NCI-H1694 (cell line): ENCODE results near the gene HSPA12B.
"Not testable (repeated sequence)": the region's sequence is repeated elsewhere in the genome, so short reads cannot be mapped to it uniquely, and the experiment has no call there.

ENCODE experiments used
- DNase-seq: peaks from one replicate; lab custom pipeline; 2025; lab: John Stamatoyannopoulos, UW

Gene HSPA12B

DNA sequence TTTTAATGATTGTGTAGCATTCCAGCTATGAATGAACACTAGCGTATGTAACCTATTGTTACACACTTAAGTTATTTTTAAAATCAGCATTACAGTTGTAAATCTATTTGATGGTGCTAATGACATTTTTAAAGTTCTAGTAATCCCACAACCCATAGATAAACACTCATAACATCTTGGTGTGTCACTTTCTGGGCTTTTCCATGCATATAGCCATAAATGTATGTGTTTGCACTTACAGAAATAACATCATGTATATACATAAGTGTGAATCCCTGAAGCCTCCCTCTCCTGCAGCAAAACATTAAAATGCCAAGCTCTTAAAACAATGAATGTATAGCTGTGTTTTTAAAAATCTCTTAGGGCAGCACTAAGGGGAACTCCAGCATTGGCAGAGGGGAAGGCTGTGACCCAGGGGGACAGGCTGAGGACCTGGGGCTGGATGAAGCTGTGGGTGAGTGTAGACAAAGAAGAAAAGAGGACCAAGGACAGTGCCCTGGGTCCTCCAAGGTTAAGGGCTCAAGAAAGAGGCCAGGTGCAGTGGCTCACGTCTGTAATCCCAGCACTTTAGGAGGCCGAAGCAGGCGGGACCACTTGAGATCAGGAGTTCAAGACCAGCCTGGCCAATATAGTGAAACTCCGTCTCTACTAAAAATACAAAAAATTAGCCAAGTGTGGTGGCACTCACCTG is 55.0 kb downstream of the HSPA12B start:
- no peak for DNase-seq

DNA sequence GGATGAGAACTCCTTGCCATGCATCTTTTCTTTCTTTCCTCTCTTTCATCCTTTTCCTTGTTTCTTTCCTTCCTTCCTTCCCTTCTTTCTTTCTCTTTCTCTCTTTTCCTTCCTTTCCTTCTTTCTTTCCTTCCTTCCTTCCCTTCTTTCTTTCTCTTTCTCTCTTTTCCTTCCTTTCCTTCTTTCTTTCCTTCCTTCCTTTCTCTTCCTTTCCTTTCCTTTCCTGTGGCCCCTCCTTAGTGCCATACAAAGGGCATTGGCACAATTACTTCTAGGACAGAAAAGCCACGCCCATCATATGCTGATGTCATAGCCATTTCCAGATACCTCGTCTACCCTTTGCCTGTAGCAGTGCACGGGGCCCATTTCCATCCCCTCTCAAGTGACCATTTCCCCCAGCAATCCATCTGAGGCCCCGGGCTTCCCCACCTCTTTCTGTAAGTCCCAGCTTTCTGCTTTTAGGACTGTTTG is 56.2 kb downstream of the HSPA12B start:
- no peak for DNase-seq

DNA sequence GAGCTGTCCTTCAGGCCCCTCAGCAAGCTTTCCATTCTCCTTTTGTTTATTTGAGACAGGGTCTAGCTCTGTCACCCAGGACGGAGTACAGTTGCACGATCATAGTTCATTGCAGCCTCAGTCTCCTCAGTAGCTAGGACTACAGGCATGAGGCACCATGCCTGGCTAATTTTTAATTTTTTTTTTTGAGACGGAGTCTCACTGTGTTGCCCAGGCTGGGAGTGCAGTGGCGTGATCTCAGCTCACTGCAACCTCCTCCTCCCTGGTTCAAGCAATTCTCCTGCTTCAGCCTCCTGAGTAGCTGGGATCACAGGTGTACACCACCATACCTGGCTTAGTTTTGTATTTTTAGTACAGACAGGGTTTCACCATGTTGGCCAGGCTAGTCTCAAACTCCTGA is 56.7 kb downstream of the HSPA12B start:
- not testable (repeated sequence) for DNase-seq

DNA sequence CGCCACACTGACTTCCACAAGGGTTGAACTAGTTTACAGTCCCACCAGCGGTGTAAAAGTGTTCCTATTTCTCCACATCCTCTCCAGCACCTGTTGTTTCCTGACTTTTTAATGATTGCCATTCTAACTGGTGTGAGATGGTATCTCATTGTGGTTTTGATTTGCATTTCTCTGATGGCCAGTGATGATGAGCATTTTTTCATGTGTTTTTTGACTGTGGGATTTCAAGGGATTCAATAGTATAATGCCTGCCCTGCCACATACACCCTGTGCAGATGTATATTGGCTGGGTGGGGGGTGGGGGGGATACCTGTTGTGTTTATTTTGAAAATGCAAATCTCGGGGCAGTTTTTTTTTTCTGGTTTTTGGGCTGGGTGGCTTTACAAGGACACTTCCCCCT is 61.7 kb downstream of the HSPA12B start:
- DNase-seq, result not testable (repeated sequence)

DNA sequence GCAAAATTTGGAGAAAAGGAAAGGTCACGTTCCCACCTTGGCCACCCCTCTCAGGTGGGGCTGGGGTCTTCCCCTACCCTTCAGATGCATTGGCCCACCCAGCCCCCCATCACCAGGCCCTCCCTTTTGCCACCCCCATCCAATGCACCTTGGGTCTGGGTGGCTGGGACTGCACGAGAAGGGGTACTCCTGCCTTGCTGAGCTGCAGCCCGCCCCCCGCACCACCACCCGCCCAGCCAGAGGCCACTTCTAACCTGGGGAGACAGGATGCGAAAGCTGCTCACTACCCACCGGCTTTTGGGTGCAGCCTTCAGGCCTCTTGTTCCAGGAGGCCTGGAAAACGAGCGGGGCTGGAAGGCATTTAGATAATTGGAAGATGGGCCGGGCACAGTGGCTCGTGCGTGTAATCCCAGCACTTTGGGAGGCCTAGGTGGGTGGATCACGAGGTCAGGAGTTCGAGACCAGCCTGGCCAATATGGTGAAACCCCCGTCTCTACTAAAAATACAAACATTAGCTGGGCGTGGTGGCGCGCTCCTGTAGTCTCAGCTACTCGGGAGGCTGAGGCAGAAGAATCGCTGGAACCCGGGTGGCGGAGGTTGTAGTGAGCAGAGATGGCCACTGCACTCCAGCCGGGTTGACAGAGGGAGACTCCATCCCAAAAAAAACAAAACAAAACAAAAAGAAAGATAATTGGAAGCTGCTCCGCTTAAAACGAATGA is 62.4 kb downstream of the HSPA12B start:
- DNase-seq, result no peak

DNA sequence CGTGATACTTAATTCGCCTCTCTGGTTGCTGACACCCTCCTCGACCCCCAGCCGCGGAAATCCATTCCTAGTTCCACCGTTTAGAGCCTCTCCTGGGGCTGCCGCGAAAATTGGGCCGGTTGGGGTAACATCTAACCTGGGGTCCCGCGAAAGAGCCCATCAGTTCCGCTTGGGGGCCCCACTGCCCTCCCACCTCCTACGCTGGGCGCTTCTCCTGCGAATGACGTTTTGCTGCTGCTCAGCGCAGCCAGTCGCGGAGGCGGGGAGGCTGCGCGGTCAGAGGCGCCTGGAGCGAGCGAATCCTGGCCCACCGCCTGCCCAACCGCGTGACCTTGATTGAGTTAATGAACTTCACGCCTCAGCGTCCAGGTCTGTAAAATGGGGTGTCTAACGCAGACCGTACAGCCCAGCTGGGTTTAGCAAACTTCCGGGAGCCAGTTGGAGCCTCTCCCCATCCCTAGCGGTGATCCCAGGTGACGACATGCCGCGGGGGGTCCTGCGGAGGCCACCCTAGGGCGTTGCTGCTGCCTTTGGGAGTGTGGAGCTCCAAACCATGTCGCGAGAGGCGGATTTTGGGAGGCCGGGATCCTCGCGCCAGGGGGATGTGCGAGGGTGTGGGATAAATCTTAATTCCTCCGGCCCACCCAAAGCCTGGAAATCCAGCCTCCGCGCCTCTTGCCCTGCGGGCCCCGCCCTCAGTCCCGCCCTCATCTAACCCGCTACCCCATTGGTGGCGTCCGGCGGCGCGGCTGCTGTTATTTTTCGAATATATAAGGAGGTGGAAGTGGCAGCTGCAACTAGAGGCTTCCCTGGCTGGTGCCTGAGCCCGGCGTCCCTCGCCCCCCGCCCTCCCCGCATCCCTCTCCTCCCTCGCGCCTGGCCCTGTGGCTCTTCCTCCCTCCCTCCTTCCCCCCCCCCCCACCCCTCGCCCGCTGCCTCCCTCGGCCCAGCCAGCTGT is 63.3 kb downstream of the HSPA12B start, which contains the start of gene CDC25B:
TSS of gene CDC25B (plus strand) at position 800 of the 958 bp plus-strand sequence. CDS start 222 bp downstream, outside the sequence.
- peak; percentile 88 for DNase-seq

DNA sequence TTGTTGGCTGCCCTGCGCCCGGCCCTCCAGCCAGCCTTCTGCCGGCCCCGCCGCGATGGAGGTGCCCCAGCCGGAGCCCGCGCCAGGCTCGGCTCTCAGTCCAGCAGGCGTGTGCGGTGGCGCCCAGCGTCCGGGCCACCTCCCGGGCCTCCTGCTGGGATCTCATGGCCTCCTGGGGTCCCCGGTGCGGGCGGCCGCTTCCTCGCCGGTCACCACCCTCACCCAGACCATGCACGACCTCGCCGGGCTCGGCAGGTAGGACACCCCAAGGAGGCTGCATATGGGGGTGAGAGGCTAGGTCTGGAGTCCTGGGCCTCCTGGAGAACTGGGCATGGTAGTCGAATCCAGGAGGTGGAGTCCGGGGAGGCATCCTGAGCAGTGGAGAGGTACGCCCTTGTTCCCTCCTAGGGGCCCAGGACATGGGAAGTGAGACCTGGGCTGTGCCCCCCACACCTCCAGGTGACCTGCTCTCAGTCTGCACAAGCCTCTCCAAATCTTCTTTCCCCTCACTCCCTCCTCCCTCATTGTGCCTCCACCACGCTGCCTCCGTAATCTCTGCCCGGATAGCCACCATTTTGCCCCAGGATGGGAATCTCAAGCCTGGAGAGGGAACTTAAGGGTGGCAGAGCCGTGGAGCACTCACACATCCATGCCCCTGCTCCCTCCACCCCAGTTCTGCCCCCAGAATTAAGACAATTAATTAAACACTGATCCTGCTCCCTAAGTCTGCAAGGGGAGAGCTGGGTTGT is 64.2 kb downstream of the HSPA12B start:
- DNase-seq, result no peak

DNA sequence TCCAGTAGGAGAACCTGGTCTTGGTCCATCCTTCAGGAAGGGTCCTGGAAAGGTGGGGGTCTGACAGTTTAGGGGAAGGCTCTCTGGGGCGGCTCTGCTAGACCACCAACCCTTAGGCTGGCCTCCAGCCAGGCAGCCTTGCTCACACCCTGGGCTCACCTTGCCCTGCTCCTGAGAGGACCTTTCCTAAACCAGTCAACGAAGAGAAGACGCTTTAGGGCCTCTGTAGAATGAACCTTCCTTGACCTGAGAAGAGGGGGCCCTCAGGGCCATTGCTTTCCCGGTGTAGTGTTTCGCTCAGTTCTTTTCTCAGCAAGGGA is 64.7 kb downstream of the HSPA12B start:
- no peak for DNase-seq

DNA sequence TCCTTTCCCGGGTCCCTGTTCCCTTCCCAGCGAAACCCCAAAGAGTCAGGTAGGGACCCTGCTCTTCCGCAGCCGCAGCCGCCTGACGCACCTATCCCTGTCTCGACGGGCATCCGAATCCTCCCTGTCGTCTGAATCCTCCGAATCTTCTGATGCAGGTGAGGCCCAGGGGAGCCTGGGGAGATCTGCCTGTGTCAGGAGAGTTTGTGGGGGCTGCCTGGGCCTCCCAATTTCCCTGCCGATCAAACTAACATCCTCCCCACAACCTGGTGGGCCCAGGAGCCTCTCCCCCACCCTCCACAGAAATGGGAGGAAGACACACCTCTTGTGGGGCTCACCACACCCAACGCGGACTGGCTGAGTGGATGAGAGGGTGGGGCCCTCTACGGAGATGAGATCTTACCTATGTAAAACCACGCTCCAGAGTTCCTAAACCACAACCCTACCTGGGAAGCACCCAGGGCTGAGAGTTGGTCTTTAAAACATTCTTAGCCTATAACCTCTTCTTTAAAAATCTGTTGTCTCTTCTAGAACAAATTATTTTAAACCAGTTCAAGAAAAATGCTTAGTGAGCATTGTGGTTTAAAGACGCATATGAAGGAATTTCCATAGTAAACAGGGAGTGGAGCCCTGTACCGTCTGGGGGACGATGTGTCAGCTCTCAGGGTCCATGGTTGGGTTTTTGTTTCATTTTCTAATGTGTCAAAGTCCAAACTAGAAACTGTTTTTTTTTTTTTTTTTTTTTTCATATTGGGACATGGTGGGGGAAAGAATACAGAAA is 65.3 kb downstream of the HSPA12B start:
- DNase-seq, result no peak

DNA sequence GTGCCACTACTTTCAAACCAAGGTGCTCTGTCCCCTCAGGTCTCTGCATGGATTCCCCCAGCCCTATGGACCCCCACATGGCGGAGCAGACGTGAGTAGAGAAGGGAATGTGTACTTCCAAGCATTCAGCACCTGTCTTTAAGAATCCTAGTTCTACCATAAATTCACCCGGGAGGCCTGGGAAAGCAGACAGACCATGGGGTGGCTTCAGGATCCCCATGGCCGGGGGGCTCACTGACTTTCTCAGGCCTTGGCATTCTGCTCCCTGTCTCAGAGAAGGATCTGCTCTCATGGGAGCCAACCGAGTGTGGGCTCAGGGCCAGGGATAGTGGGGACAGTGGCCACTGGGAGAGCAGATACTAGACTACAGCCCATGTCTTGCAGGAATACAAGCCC is 65.9 kb downstream of the HSPA12B start:
- DNase-seq, result no peak

DNA sequence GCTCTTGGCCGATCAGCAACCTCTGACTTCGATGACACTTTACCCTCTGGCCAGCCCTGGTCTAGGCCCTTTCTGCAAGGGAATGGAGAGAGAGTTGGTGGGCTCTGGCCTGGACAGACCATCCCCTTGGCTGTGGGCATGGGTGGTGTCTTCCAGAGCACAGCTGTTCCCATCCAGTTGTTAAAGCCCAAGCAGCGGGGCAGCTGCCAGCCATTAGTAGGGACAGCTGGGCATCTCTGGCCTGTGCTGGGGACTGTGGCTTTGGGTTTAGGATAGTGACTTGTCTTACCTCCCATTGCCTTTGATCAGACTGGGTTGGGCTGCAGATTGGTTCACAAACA is 66.4 kb downstream of the HSPA12B start:
- no peak for DNase-seq

DNA sequence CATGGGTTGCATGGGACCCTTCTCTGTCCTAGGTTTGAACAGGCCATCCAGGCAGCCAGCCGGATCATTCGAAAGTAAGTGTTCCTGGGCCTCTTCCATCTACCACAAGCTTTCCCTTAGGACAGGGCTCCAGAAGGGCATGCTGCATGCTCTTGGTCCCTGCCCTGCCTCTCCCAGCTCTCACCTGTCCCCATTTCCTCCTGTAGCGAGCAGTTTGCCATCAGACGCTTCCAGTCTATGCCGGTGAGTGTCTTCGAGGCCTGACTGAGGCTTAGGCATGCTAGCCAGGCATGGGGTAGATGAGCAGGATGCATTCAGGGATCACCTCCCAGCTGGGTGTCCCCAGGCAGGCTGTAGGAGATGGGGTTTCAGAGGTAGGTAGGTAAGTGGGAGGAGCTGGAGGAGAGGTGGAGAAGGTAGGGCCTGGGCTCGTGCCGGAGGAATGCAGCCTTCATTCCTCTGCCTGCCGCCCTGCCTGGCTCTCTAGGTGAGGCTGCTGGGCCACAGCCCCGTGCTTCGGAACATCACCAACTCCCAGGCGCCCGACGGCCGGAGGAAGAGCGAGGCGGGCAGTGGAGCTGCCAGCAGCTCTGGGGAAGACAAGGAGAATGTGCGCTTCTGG is 67.9 kb downstream of the HSPA12B start:
- DNase-seq, result no peak

DNA sequence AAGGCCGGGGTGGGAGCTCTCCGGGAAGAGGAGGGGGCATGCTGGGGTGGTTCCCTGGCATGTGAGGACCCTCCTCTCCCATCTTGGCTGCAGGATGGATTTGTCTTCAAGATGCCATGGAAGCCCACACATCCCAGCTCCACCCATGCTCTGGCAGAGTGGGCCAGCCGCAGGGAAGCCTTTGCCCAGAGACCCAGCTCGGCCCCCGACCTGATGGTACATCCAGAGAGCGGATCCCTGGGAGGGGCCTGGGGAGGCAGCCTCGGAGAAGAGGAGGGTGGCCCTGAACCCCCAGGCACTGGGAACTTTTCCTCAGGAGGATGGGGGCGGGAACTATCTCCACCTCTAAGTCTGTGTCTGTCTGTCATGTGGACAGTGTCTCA is 68.4 kb downstream of the HSPA12B start:
- no peak for DNase-seq

DNA sequence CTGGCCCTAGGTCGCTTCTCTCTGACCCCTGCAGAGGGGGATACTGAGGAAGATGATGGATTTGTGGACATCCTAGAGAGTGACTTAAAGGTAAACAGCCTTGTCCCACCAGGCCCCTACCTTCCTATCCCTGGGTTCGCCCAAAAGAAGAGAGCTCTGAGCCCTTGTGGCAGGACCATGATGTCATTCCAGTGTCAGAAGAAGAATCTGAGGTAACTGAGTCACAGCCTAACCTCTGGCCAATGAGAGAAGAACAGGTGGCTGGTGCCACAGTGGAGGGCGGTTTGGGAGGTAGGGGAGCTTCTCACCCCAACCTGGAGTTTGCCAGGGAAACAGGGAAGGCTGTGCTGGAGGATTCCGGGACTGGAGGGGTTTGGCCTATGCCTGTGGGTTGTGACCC is 68.8 kb downstream of the HSPA12B start:
- no peak for DNase-seq

DNA sequence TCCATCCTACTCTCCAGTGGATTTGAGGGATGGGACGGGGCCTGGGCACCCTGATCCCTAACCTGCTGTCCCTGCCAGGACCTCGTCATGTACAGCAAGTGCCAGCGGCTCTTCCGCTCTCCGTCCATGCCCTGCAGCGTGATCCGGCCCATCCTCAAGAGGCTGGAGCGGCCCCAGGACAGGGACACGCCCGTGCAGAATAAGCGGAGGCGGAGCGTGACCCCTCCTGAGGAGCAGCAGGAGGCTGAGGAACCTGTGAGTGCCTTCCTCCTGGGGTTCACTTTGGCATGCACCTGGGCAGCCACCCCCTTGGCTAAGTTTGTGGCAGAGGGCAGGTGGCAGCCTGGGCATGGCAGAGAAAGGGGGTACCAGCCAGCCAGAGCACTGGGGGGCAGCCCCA is 69.4 kb downstream of the HSPA12B start:
- DNase-seq, result no peak
